PFSK-1 (cell line): ENCODE data around the gene TTC27.

Experiments
- FOXP2 ChIP-seq: optimal IDR thresholded peaks from 2 replicates; pipeline ENCODE3; 2011; ENCODE audit warnings: borderline replicate concordance, control low read depth, inconsistent platforms; ENCODE audit not compliant: insufficient read depth; ENCODE audit errors: extremely low read length, extremely low read depth
- POLR2AphosphoS5 ChIP-seq: IDR thresholded peaks from 2 replicates; pipeline ENCODE4 v1.6.1; 2012; ENCODE audit warnings: low read depth, mild to moderate bottlenecking, control low read depth, low read length, moderate library complexity
- SIN3A ChIP-seq: IDR thresholded peaks from 2 replicates; pipeline ENCODE4 v1.6.1; 2012; ENCODE audit warnings: mild to moderate bottlenecking, low read length, moderate library complexity, borderline replicate concordance; ENCODE audit not compliant: insufficient read depth
- TAF1 ChIP-seq: IDR thresholded peaks from 2 replicates; pipeline ENCODE4 v1.6.1; 2012; ENCODE audit warnings: low read length, control low read depth, borderline replicate concordance; ENCODE audit not compliant: insufficient read depth
- TF ChIP-seq, protein P1 (sequence below), 2 experiments: IDR thresholded peaks; 2 replicates each; pipeline versions ENCODE4 v1.6.1 to v1.8.0; 2011 to 2012; ENCODE audit warnings: low read depth in 2 of 2, low read length in 2 of 2, control low read depth in 1 of 2, inconsistent platforms in 1 of 2, mild to moderate bottlenecking in 1 of 2, moderate library complexity in 1 of 2; ENCODE audit not compliant: insufficient read depth in 1 of 2

TTC27 gene

GRCh38 chr2:32852856-32853255, 225.0 kb downstream of the TTC27 start:
- no peak for TF ChIP-seq TAF1
- TF ChIP-seq SIN3A: no peak
- no peak for TF ChIP-seq FOXP2
- TF ChIP-seq, protein P1, sequence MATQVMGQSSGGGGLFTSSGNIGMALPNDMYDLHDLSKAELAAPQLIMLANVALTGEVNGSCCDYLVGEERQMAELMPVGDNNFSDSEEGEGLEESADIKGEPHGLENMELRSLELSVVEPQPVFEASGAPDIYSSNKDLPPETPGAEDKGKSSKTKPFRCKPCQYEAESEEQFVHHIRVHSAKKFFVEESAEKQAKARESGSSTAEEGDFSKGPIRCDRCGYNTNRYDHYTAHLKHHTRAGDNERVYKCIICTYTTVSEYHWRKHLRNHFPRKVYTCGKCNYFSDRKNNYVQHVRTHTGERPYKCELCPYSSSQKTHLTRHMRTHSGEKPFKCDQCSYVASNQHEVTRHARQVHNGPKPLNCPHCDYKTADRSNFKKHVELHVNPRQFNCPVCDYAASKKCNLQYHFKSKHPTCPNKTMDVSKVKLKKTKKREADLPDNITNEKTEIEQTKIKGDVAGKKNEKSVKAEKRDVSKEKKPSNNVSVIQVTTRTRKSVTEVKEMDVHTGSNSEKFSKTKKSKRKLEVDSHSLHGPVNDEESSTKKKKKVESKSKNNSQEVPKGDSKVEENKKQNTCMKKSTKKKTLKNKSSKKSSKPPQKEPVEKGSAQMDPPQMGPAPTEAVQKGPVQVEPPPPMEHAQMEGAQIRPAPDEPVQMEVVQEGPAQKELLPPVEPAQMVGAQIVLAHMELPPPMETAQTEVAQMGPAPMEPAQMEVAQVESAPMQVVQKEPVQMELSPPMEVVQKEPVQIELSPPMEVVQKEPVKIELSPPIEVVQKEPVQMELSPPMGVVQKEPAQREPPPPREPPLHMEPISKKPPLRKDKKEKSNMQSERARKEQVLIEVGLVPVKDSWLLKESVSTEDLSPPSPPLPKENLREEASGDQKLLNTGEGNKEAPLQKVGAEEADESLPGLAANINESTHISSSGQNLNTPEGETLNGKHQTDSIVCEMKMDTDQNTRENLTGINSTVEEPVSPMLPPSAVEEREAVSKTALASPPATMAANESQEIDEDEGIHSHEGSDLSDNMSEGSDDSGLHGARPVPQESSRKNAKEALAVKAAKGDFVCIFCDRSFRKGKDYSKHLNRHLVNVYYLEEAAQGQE (IDR thresholded peaks at IDR 0.05; ENCODE audit: insufficient read depth in 1 of 2, low read depth in 2 of 2, low read length in 2 of 2): no peak
- no peak for TF ChIP-seq POLR2AphosphoS5

GRCh38 chr2:32856891-32857290, 229.0 kb downstream of the TTC27 start:
- TF ChIP-seq, protein P1 (IDR thresholded peaks at IDR 0.05; ENCODE audit: insufficient read depth in 1 of 2, low read depth in 2 of 2, low read length in 2 of 2): no peak
- TF ChIP-seq FOXP2: no peak
- no peak for TF ChIP-seq POLR2AphosphoS5
- TF ChIP-seq TAF1: no peak
- TF ChIP-seq SIN3A: no peak

GRCh38 chr2:32858713-32859112, 230.9 kb downstream of the TTC27 start:
- TF ChIP-seq FOXP2 (no peak), SIN3A (no peak), POLR2AphosphoS5 (no peak), TAF1 (no peak)
- TF ChIP-seq, protein P1 (IDR thresholded peaks at IDR 0.05; ENCODE audit: insufficient read depth in 1 of 2, low read depth in 2 of 2, low read length in 2 of 2): no peak

GRCh38 chr2:32860385-32860784, 232.5 kb downstream of the TTC27 start:
- TF ChIP-seq, protein P1 (IDR thresholded peaks at IDR 0.05; ENCODE audit: insufficient read depth in 1 of 2, low read depth in 2 of 2, low read length in 2 of 2): no peak
- TF ChIP-seq FOXP2 (no peak), POLR2AphosphoS5 (no peak), TAF1 (no peak), SIN3A (no peak)

- TF ChIP-seq POLR2AphosphoS5 (no peak), SIN3A (no peak), FOXP2 (no peak), TAF1 (no peak)
- TF ChIP-seq, protein P1 (IDR thresholded peaks at IDR 0.05; ENCODE audit: insufficient read depth in 1 of 2, low read depth in 2 of 2, low read length in 2 of 2): no peak
These were observed 234.6 kb downstream of the TTC27 start for GRCh38 chr2:32862269-32863055.
